ENCODE data around the gene BPNT1. TPM values are rescaled to one million over a fixed set of nuclear protein-coding genes. Genes with fewer than 3 reads are reported as not detected.

The BPNT1 gene
- 10.4 TPM for polyA plus RNA-seq (2013, experiment 1 of 2)
- 10.8 TPM for polyA plus RNA-seq (2013, experiment 2 of 2)

GRCh38 chr1:220089650-220090556 is at the start of gene BPNT1:
BPNT1 (minus strand) TSS chr1:220089788; CDS start chr1:220079846, 9,942 bp downstream.
- Histone ChIP-seq H3K9me3 (ENCODE audit: insufficient read depth, low read depth, low read length) (no peaks in the 10 kb centered on the region), H3K36me3 (ENCODE audit: insufficient read depth, low read length) (no peaks in the 10 kb centered on the region), H3K27me3 (ENCODE audit: insufficient read depth, low read length) (no peaks in the 10 kb centered on the region), H3K27ac (ENCODE audit: low read depth, low read length) (no peak within 1 kb of the TSS), H3K4me3 (ENCODE audit: low read length) (peak within 1 kb of the TSS; percentile 77), H3K9ac (ENCODE audit: low read depth, low read length) (peak within 1 kb of the TSS; percentile 43; the same call in 1 of the 2 replicates), H3K4me1 (ENCODE audit: insufficient read depth, low read length) (0 out of 2 replicates have a peak, but pooled peaks cover 3% of the 10 kb centered on the region)
- 4% methylated on average over 32 of the region's 35 CpGs for WGBS

GRCh38 chr1:220137019-220137786 is 47.6 kb upstream of the BPNT1 start:
- no peak overlapping the region for H3K27ac ChIP-seq (ENCODE audit: low read depth, low read length)
- no peak overlapping the region for H3K9ac ChIP-seq (ENCODE audit: low read depth, low read length)
- no peak overlapping the region for H3K4me3 ChIP-seq (ENCODE audit: low read length)
- no peaks in the 10 kb centered on the region for H3K27me3 ChIP-seq (ENCODE audit: insufficient read depth, low read length)
- H3K4me1 ChIP-seq (ENCODE audit: insufficient read depth, low read length): no peaks in the 10 kb centered on the region
- WGBS: 97% methylated on average over 6 of the region's 9 CpGs
- H3K36me3 ChIP-seq (ENCODE audit: insufficient read depth, low read length): peaks cover 79% of the 10 kb centered on the region
- H3K9me3 ChIP-seq (ENCODE audit: insufficient read depth, low read depth, low read length): no peaks in the 10 kb centered on the region

- 97% methylated on average over 2 of the region's 2 CpGs for WGBS
- Histone ChIP-seq H3K9ac (ENCODE audit: low read depth, low read length) (no peak overlapping the region), H3K4me1 (ENCODE audit: insufficient read depth, low read length) (no peaks in the 10 kb centered on the region), H3K27ac (ENCODE audit: low read depth, low read length) (no peak overlapping the region), H3K4me3 (ENCODE audit: low read length) (no peak overlapping the region), H3K9me3 (ENCODE audit: insufficient read depth, low read depth, low read length) (no peaks in the 10 kb centered on the region), H3K36me3 (ENCODE audit: insufficient read depth, low read length) (peaks cover 67% of the 10 kb centered on the region), H3K27me3 (ENCODE audit: insufficient read depth, low read length) (no peaks in the 10 kb centered on the region)
These were observed 46.2 kb upstream of the BPNT1 start for GRCh38 chr1:220135755-220136154.

GRCh38 chr1:220129479-220130210 is 40.1 kb upstream of the BPNT1 start:
- Histone ChIP-seq H3K27ac (ENCODE audit: low read depth, low read length) (no peak overlapping the region), H3K4me3 (ENCODE audit: low read length) (no peak overlapping the region), H3K36me3 (ENCODE audit: insufficient read depth, low read length) (peaks cover 58% of the 10 kb centered on the region), H3K27me3 (ENCODE audit: insufficient read depth, low read length) (no peaks in the 10 kb centered on the region), H3K9me3 (ENCODE audit: insufficient read depth, low read depth, low read length) (no peaks in the 10 kb centered on the region), H3K9ac (ENCODE audit: low read depth, low read length) (no peak overlapping the region), H3K4me1 (ENCODE audit: insufficient read depth, low read length) (no peaks in the 10 kb centered on the region)

GRCh38 chr1:220127076-220127475 is 37.5 kb upstream of the BPNT1 start:
- Histone ChIP-seq H3K27me3 (ENCODE audit: insufficient read depth, low read length) (no peaks in the 10 kb centered on the region), H3K9me3 (ENCODE audit: insufficient read depth, low read depth, low read length) (no peaks in the 10 kb centered on the region), H3K27ac (ENCODE audit: low read depth, low read length) (no peak overlapping the region), H3K4me1 (ENCODE audit: insufficient read depth, low read length) (no peaks in the 10 kb centered on the region), H3K9ac (ENCODE audit: low read depth, low read length) (no peak overlapping the region), H3K36me3 (ENCODE audit: insufficient read depth, low read length) (peaks cover 43% of the 10 kb centered on the region), H3K4me3 (ENCODE audit: low read length) (no peak overlapping the region)
- 96% methylated on average over 3 of the region's 3 CpGs for WGBS

GRCh38 chr1:220124542-220124941 is 35.0 kb upstream of the BPNT1 start:
- Histone ChIP-seq H3K36me3 (ENCODE audit: insufficient read depth, low read length) (peaks cover 41% of the 10 kb centered on the region), H3K27ac (ENCODE audit: low read depth, low read length) (no peak overlapping the region)
- WGBS: 78% methylated on average over 1 of the region's 1 CpG

GRCh38 chr1:220123889-220124288 is 34.3 kb upstream of the BPNT1 start:
- Histone ChIP-seq H3K9ac (ENCODE audit: low read depth, low read length) (no peak overlapping the region), H3K27me3 (ENCODE audit: insufficient read depth, low read length) (no peaks in the 10 kb centered on the region), H3K9me3 (ENCODE audit: insufficient read depth, low read depth, low read length) (no peaks in the 10 kb centered on the region), H3K27ac (ENCODE audit: low read depth, low read length) (no peak overlapping the region), H3K4me3 (ENCODE audit: low read length) (no peak overlapping the region), H3K4me1 (ENCODE audit: insufficient read depth, low read length) (no peaks in the 10 kb centered on the region), H3K36me3 (ENCODE audit: insufficient read depth, low read length) (peaks cover 38% of the 10 kb centered on the region)

More at GRCh38 chr1:220124542-220124941, 35.0 kb upstream of the BPNT1 start:
- H3K27me3 ChIP-seq (ENCODE audit: insufficient read depth, low read length): no peaks in the 10 kb centered on the region
- H3K9ac ChIP-seq (ENCODE audit: low read depth, low read length): no peak overlapping the region
- H3K4me1 ChIP-seq (ENCODE audit: insufficient read depth, low read length): no peaks in the 10 kb centered on the region
- H3K4me3 ChIP-seq (ENCODE audit: low read length): no peak overlapping the region
- no peaks in the 10 kb centered on the region for H3K9me3 ChIP-seq (ENCODE audit: insufficient read depth, low read depth, low read length)

- no peak overlapping the region for H3K27ac ChIP-seq (ENCODE audit: low read depth, low read length)
- H3K9me3 ChIP-seq (ENCODE audit: insufficient read depth, low read depth, low read length): no peaks in the 10 kb centered on the region
- H3K27me3 ChIP-seq (ENCODE audit: insufficient read depth, low read length): no peaks in the 10 kb centered on the region
- no peak overlapping the region for H3K9ac ChIP-seq (ENCODE audit: low read depth, low read length)
- H3K36me3 ChIP-seq (ENCODE audit: insufficient read depth, low read length): peaks cover 39% of the 10 kb centered on the region
- no peaks in the 10 kb centered on the region for H3K4me1 ChIP-seq (ENCODE audit: insufficient read depth, low read length)
- no peak overlapping the region for H3K4me3 ChIP-seq (ENCODE audit: low read length)
These were observed 33.5 kb upstream of the BPNT1 start for GRCh38 chr1:220123066-220123465.

GRCh38 chr1:220121791-220122530 is 32.4 kb upstream of the BPNT1 start:
- Histone ChIP-seq H3K27me3 (ENCODE audit: insufficient read depth, low read length) (no peaks in the 10 kb centered on the region), H3K9ac (ENCODE audit: low read depth, low read length) (no peak overlapping the region), H3K9me3 (ENCODE audit: insufficient read depth, low read depth, low read length) (no peaks in the 10 kb centered on the region), H3K36me3 (ENCODE audit: insufficient read depth, low read length) (peaks cover 36% of the 10 kb centered on the region), H3K27ac (ENCODE audit: low read depth, low read length) (no peak overlapping the region), H3K4me1 (ENCODE audit: insufficient read depth, low read length) (no peaks in the 10 kb centered on the region), H3K4me3 (ENCODE audit: low read length) (no peak overlapping the region)
- WGBS: 93% methylated on average over 7 of the region's 8 CpGs

GRCh38 chr1:220119043-220119512 is 29.5 kb upstream of the BPNT1 start:
- peaks cover 48% of the 10 kb centered on the region for H3K36me3 ChIP-seq (ENCODE audit: insufficient read depth, low read length)
- no peaks in the 10 kb centered on the region for H3K4me1 ChIP-seq (ENCODE audit: insufficient read depth, low read length)
- H3K27me3 ChIP-seq (ENCODE audit: insufficient read depth, low read length): no peaks in the 10 kb centered on the region
- no peak overlapping the region for H3K9ac ChIP-seq (ENCODE audit: low read depth, low read length)
- H3K4me3 ChIP-seq (ENCODE audit: low read length): no peak overlapping the region
- WGBS: 95% methylated on average over 6 of the region's 6 CpGs
- H3K9me3 ChIP-seq (ENCODE audit: insufficient read depth, low read depth, low read length): no peaks in the 10 kb centered on the region
- H3K27ac ChIP-seq (ENCODE audit: low read depth, low read length): no peak overlapping the region

Data from HUES64 (cell line).